ENCODE data around the gene SNRNP40.
A peak's percentile ranks its signal among the peaks of the same experiment; 100 is the strongest.

Gene SNRNP40

DNA sequence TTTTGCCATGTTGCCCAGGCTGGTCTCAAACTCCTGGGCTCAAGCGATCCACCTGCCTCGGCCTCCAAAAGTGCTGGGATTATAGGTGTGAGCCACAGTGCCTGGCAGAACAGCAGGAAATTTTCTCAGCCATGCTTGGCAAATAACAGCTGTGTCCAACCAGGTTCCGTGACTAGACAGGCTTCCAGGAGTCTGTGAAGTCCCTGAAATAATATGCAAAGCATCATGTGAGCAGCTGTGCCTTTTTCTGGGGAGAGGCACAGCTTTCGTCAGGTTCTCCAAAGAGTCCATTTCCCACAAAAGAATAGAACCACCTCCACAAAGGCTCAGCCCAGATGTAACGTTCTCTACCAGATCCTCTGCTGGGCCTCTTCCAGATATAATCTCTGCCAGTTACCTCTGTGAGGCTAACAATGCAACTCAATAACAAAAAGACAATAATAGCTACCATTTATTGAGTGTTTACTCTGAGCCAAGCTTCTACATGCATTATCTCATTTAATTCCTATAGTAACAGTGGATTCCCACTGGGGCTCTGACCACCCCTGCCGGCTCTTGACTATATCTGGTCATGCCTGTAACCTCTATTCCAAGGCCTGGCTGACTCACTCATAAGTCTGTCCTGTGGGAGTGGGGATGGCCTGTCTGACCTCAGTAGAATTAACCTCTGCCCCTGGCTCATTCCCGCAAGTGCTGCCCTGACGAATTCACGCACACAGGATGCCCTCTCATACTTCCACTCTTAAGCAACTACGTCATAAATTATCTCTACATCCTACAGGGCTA is 52.9 kb downstream of the SNRNP40 start:
- TF ChIP-seq, protein P1, sequence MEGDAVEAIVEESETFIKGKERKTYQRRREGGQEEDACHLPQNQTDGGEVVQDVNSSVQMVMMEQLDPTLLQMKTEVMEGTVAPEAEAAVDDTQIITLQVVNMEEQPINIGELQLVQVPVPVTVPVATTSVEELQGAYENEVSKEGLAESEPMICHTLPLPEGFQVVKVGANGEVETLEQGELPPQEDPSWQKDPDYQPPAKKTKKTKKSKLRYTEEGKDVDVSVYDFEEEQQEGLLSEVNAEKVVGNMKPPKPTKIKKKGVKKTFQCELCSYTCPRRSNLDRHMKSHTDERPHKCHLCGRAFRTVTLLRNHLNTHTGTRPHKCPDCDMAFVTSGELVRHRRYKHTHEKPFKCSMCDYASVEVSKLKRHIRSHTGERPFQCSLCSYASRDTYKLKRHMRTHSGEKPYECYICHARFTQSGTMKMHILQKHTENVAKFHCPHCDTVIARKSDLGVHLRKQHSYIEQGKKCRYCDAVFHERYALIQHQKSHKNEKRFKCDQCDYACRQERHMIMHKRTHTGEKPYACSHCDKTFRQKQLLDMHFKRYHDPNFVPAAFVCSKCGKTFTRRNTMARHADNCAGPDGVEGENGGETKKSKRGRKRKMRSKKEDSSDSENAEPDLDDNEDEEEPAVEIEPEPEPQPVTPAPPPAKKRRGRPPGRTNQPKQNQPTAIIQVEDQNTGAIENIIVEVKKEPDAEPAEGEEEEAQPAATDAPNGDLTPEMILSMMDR (IDR thresholded peaks at IDR 0.05; ENCODE audit: low read depth, low read length, missing control alignments) = no peak
- DNase-seq (ENCODE audit: extremely low read depth, low read depth) = no peak

DNA sequence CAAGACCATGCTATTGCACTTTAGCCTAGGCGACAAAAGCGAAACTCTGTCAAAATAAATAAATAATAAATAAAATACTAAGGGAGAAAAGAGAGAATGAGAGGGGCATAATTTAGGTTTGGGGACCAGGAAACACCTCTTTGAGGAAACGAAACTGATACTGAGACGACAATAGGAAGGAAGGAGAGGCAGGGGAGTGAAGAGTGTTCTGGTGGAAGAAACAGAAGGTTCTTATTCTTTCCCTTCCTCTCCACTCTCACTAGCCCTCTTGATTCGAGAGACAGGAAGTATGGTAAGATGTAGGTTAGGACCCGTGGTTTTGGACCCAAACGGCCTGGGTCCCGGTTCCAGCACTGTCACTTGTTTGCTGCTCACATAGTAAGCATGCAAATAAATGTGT is 55.3 kb downstream of the SNRNP40 start:
- TF ChIP-seq, protein P1 (IDR thresholded peaks at IDR 0.05; ENCODE audit: low read depth, low read length, missing control alignments) = no peak
- DNase-seq (ENCODE audit: extremely low read depth, low read depth) = no peak
- H3K4me3 ChIP-seq (replicated peaks; ENCODE audit: low read depth, low read length) = no peak overlapping the region

More for the DNA sequence above, 52.9 kb downstream of the SNRNP40 start:
- H3K4me3 ChIP-seq (replicated peaks; ENCODE audit: low read depth, low read length) = no peak overlapping the region

DNA sequence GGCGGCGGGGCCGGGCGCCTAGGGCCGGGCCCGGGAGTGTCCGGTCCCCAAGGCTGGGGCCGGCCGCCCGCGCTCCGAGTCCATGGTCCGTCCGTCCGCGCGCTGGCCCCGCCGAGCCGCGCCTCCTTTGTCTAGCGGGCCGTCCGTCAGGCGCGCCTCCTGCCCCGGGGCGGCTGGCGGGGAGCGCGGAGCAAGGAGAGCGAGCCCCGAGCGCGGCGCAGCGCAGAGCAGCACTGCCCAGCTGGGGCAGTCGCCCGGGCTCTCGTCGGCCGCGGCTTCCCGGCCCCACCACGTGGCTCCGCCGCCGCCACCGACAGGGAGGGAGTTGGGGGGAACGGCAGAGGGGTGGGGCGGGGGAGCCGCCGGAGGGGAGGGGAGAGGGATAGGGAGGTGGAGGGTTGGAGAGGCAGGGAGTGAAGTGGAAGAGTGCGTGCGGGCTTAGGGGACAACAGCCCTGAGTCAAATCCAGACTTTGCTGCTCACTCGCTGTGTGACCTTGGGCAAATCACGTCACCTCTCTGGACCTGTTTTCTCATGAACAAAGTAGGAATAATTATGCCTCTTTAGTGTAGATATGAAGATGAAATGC is 56.8 kb downstream of the SNRNP40 start, which contains the start of gene NKAIN1:
TSS of gene NKAIN1 (minus strand) at position 235 of the 589 bp plus-strand sequence. CDS start 340 bp downstream, outside the sequence.
- TF ChIP-seq, protein P1 (IDR thresholded peaks at IDR 0.05; ENCODE audit: low read depth, low read length, missing control alignments) = no peak
- DNase-seq (ENCODE audit: extremely low read depth, low read depth) = no peak
- H3K4me3 ChIP-seq (replicated peaks; ENCODE audit: low read depth, low read length) = peak within 1 kb of the TSS; percentile 34

DNA sequence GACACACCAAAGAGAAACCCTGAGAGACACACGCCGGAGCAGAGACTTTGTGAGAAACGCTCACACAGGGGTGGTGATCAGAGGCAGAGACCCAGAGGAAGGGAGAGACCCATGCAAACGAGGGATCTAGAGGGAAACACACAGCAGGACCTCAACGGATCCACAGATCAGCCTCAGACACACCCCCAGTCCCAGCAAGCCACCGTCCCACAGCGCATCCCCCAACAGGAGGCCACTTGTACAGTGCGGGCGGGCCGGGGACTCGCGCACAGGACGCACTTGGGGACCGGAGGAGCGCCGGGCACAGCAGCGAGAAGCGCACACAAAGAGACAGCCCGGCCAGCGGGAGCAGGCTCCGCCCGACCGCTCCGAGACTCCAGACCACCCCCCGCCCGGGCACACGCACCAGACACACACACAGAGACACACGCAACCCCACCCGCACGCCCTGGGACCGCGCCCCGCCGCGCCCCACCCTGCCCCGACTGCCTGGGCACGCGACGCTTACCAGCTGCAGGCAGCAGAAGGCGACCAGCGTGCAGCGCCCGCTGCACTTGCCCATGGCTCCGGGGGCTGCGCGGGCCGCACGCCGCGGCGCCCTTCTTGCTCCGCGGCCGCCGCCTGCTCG is 57.5 kb downstream of the SNRNP40 start:
- no peak for DNase-seq (ENCODE audit: extremely low read depth, low read depth)
- H3K4me3 ChIP-seq (replicated peaks; ENCODE audit: low read depth, low read length) = peak overlapping the region; percentile 34
- TF ChIP-seq, protein P1 (IDR thresholded peaks at IDR 0.05; ENCODE audit: low read depth, low read length, missing control alignments) = no peak

DNA sequence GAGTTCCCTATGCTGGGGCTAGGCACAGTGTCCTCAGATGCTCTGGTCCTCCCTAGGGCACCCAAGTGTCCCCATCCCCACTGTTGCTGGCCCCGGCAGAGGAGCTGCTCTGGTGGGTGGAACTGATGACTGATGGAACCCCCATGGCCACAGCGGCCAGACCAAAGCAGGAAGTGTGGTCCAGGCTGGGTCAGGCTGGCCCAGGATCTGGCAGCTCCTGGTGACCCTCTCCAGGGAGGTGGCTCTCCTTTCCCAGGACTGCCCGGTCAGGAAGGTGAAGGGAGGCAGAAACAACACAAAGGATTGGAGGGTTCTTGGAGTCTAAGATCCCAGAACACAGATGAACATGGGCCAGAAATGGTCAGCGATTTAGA is 58.0 kb downstream of the SNRNP40 start:
- TF ChIP-seq, protein P1 (IDR thresholded peaks at IDR 0.05; ENCODE audit: low read depth, low read length, missing control alignments) = no peak
- peak overlapping the region; percentile 34 for H3K4me3 ChIP-seq (replicated peaks; ENCODE audit: low read depth, low read length)
- no peak for DNase-seq (ENCODE audit: extremely low read depth, low read depth)

DNA sequence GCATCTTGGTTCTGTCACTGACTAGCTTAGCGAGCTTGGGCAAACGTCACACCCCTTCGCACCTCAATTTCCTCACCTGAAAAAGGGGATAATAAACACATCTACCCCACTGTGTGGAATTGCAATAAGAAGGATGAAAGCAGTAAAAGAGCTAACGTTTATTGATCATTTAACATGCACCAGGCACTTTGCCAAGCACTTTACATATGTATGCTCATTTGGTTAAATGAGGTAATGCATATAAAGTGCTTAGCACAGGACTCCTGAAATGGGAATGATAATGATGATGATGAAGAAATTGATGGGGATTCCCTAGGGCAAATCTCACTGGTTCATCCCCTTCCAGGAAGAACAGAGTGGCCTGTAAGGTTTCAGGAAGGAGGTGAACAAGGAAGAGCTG is 61.7 kb downstream of the SNRNP40 start:
- H3K4me3 ChIP-seq (replicated peaks; ENCODE audit: low read depth, low read length) = no peak overlapping the region
- TF ChIP-seq, protein P1 (IDR thresholded peaks at IDR 0.05; ENCODE audit: low read depth, low read length, missing control alignments) = no peak
- no peak for DNase-seq (ENCODE audit: extremely low read depth, low read depth)
